OCI-LY3 (cell line): Measurements from ENCODE around the gene PTPRN2.
"Not testable (repeated sequence)": the region's sequence is repeated elsewhere in the genome, so short reads cannot be mapped to it uniquely, and the experiment has no call there.

ENCODE experiments used
- H2AFZ ChIP-seq: fragments of 200-600, 300-600 bp; shearing (Covaris generic); 2 replicates; pipeline ENCODE4 v1.6.0; 2014; ENCODE audit warnings: antibody characterized with exemption, low read depth, low read length
- H3K27ac ChIP-seq: fragments of 200-600, 300-600 bp; sonication (generic); 2 replicates; pipeline ENCODE4 v1.5.1; 2014; ENCODE audit warnings: mild to moderate bottlenecking, low read length, moderate library complexity, mixed read lengths
- H3K27me3 ChIP-seq: fragments of 200-600, 300-600 bp; sonication (generic); 2 replicates; pipeline ENCODE4 v1.6.1; 2014; ENCODE audit warnings: low read depth, low read length, mixed read lengths
- H3K36me3 ChIP-seq: fragments of 200-600, 300-600 bp; sonication (generic); replicated peaks from 2 replicates; pipeline ENCODE3; 2014; ENCODE audit warnings: low read depth, low read length, mixed read lengths
- H3K4me1 ChIP-seq: fragments of 300-600, 200-600 bp; sonication (generic); 2 replicates; pipeline ENCODE4 v1.6.1; 2014; ENCODE audit warnings: low read length, mixed read lengths
- H3K4me2 ChIP-seq: fragments of 200-600, 300-600 bp; sonication (generic); 2 replicates; pipeline ENCODE4 v1.6.1; 2014; ENCODE audit warnings: low read length, mixed read lengths
- H3K4me3 ChIP-seq: fragments of 300-600, 200-600 bp; sonication (generic); 2 replicates; pipeline ENCODE4 v1.5.1; 2014; ENCODE audit warnings: antibody characterized with exemption, mild to moderate bottlenecking, low read length, moderate library complexity
- H3K79me2 ChIP-seq: fragments of 300-600, 200-600 bp; shearing (Covaris generic); 2 replicates; pipeline ENCODE4 v1.6.1; 2014; ENCODE audit warnings: mild to moderate bottlenecking, low read length, mixed read lengths
- H3K9ac ChIP-seq: fragments of 300-600, 200-600 bp; shearing (Covaris generic); 2 replicates; pipeline ENCODE4 v1.6.0; 2014; ENCODE audit warnings: mild to moderate bottlenecking, low read length, moderate library complexity
- H3K9me3 ChIP-seq: fragments of 200-600, 300-600 bp; shearing (Covaris generic); 2 replicates; pipeline ENCODE4 v1.6.1; 2014; ENCODE audit warnings: low read length, mixed read lengths; ENCODE audit not compliant: insufficient read depth
- H4K20me1 ChIP-seq: fragments of 200-600, 300-600 bp; sonication (generic); 2 replicates; pipeline ENCODE4 v1.6.1; 2016; ENCODE audit warnings: low read length, mixed read lengths; ENCODE audit not compliant: insufficient read depth
- CTCF ChIP-seq: fragments of 200-600, 300-600 bp; sonication (generic); IDR thresholded peaks from 2 replicates; pipeline ENCODE4 v1.5.1; 2014; ENCODE audit warnings: antibody characterized with exemption, low read length, low read depth
- EZH2phosphoT487 ChIP-seq: fragments of 200-600 bp; shearing (Covaris generic); IDR thresholded peaks from 2 replicates; pipeline ENCODE4 v1.6.1; 2018; ENCODE audit warnings: antibody characterized with exemption, mixed run types, low read depth

Gene PTPRN2

GRCh38 chr7:157501581-157501980 is 1086.0 kb downstream of the PTPRN2 start:
- no peaks in the 10 kb centered on the region for H3K4me1 ChIP-seq
- no peak overlapping the region for H2AFZ ChIP-seq
- H3K4me2 ChIP-seq = no peak overlapping the region
- no peak overlapping the region for H3K9ac ChIP-seq
- no peaks in the 10 kb centered on the region for H4K20me1 ChIP-seq
- H3K9me3 ChIP-seq = no peaks in the 10 kb centered on the region
- no peak overlapping the region for H3K27ac ChIP-seq
- no peaks in the 10 kb centered on the region for H3K79me2 ChIP-seq
- TF ChIP-seq EZH2phosphoT487 (no peak), CTCF (no peak)
- H3K27me3 ChIP-seq = peaks cover 17% of the 10 kb centered on the region
- H3K36me3 ChIP-seq = no peaks in the 10 kb centered on the region
- no peak overlapping the region for H3K4me3 ChIP-seq

- H3K27ac ChIP-seq, H2AFZ ChIP-seq, H3K4me1 ChIP-seq, H3K9ac ChIP-seq, H3K36me3 ChIP-seq, H3K4me2 ChIP-seq, H3K9me3 ChIP-seq, H3K79me2 ChIP-seq, H4K20me1 ChIP-seq, H3K4me3 ChIP-seq: not testable (repeated sequence)
- H3K27me3 ChIP-seq = peaks cover 12% of the 10 kb centered on the region
Measured at GRCh38 chr7:157500989-157501540, 1086.6 kb downstream of the PTPRN2 start.

GRCh38 chr7:157500171-157500960 is 1087.3 kb downstream of the PTPRN2 start:
- Histone ChIP-seq H3K9me3 (no peaks in the 10 kb centered on the region), H3K4me3 (no peak overlapping the region), H3K4me1 (peaks cover 11% of the 10 kb centered on the region), H2AFZ (no peak overlapping the region), H3K27ac (no peak overlapping the region), H3K9ac (no peak overlapping the region), H3K79me2 (no peaks in the 10 kb centered on the region), H3K27me3 (peaks cover 5% of the 10 kb centered on the region; the same call in 1 of the 2 replicates), H4K20me1 (no peaks in the 10 kb centered on the region), H3K36me3 (no peaks in the 10 kb centered on the region), H3K4me2 (no peak overlapping the region)
- TF ChIP-seq CTCF (no peak), EZH2phosphoT487 (no peak)

GRCh38 chr7:157499835-157500153 is 1087.8 kb downstream of the PTPRN2 start:
- Histone ChIP-seq H3K36me3 (no peaks in the 10 kb centered on the region), H3K4me1 (peaks cover 17% of the 10 kb centered on the region), H3K27me3 (no peaks in the 10 kb centered on the region)

More at GRCh38 chr7:157499835-157500153, 1087.8 kb downstream of the PTPRN2 start:
- Histone ChIP-seq H3K9me3 (no peaks in the 10 kb centered on the region), H3K27ac (no peak overlapping the region), H3K4me3 (no peak overlapping the region), H2AFZ (no peak overlapping the region), H3K4me2 (no peak overlapping the region), H4K20me1 (no peaks in the 10 kb centered on the region), H3K9ac (no peak overlapping the region), H3K79me2 (no peaks in the 10 kb centered on the region)
- TF ChIP-seq CTCF (no peak), EZH2phosphoT487 (no peak)
